A549 (cell line): ENCODE results near the gene ANKRD9. TPM values are rescaled to one million over a fixed set of nuclear protein-coding genes. Genes with fewer than 3 reads are reported as not detected.

Experiments
- ATAC-seq, 2 experiments: fragments of 200-7000 bp in 1 of 2; fragments of >200 bp in 1 of 2; cut with Nextera tagmentation in 1 of 2; cut with Tn5 transposase in 1 of 2; 3 replicates each; pipeline versions ENCODE4 v1.8.0 to v1.9.1; 2018 to 2020; ENCODE audit warnings: mild to moderate bottlenecking in 1 of 2, moderate library complexity in 1 of 2
- CTCF ChIA-PET: fragments of 300-600 bp; sonication (Branson Sonifier 250); formaldehyde crosslinking; extraction: SDS; loops from one replicate; lab custom pipeline; 2021; ENCODE audit warnings: antibody characterized with exemption, inconsistent platforms; lab: Yijun Ruan, JAX
- POLR2A ChIA-PET: fragments of 350-600 bp; formaldehyde crosslinking; extraction: SDS; loops from one replicate; lab custom pipeline; 2021; ENCODE audit warnings: antibody characterized with exemption, inconsistent platforms; lab: Yijun Ruan, JAX
- DNase-seq, 2 experiments: peaks; one replicate each; pipeline versions ENCODE4 v3.0.0 to v3.0.0-alpha.2; 2011 to 2016; ENCODE audit warnings: low read depth in 1 of 2, low spot score in 1 of 2
- FAIRE-seq: peaks from 2 replicates; lab custom pipeline; 2011; peaks lifted over from hg19 to GRCh38; lab: Jason Lieb, UNC
- H3K27ac ChIP-seq, 2 experiments: fragments of >200 bp; sonication (Bioruptor Twin); formaldehyde crosslinking; 3 replicates each; pipeline ENCODE4 v1.5.1; 2016 to 2017
- H3K4me1 ChIP-seq: fragments of >200 bp; sonication (Bioruptor Twin); formaldehyde crosslinking; 3 replicates; pipeline ENCODE4 v1.6.1; 2016
- H3K4me2 ChIP-seq: fragments of >200 bp; sonication (Bioruptor Twin); formaldehyde crosslinking; 3 replicates; pipeline ENCODE4 v1.6.1; 2016
- H3K4me3 ChIP-seq: fragments of >200 bp; sonication (Bioruptor Twin); formaldehyde crosslinking; 3 replicates; pipeline ENCODE4 v1.5.1; 2016
- H3K9me3 ChIP-seq: fragments of >200 bp; sonication (Bioruptor Twin); formaldehyde crosslinking; 3 replicates; pipeline ENCODE4 v1.6.1; 2016
- BCL3 ChIP-seq: fragments of >200 bp; sonication (Bioruptor Twin); formaldehyde crosslinking; IDR thresholded peaks from 3 replicates; pipeline ENCODE4 v1.6.1; 2016
- BHLHE40 ChIP-seq: IDR thresholded peaks from 2 replicates; pipeline ENCODE4 v1.6.1; 2012; ENCODE audit warnings: low read depth, low read length, inconsistent platforms
- CBX8 ChIP-seq: fragments of 200-600 bp; sonication (generic); IDR thresholded peaks from 2 replicates; pipeline ENCODE4 v1.6.1; 2016
- CHD2 ChIP-seq: fragments of 150-350 bp; IDR thresholded peaks from 2 replicates; pipeline ENCODE4 v1.6.1; 2014; ENCODE audit warnings: low read length; ENCODE audit not compliant: partially characterized antibody
- EHF ChIP-seq: fragments of 250-450 bp; sonication (Bioruptor Pico); IDR thresholded peaks from 2 replicates; pipeline ENCODE4 v1.5.0; 2020; ENCODE audit warnings: mild to moderate bottlenecking
- EHMT2 ChIP-seq: fragments of 200-600 bp; sonication (generic); IDR thresholded peaks from 2 replicates; pipeline ENCODE4 v1.6.1; 2016; ENCODE audit warnings: antibody characterized with exemption, low read depth, mild to moderate bottlenecking, moderate library complexity
- ESRRA ChIP-seq: fragments of 150-350 bp; IDR thresholded peaks from 2 replicates; pipeline ENCODE4 v1.6.1; 2014; ENCODE audit warnings: mild to moderate bottlenecking, low read length, borderline replicate concordance
- FOXS1 ChIP-seq: fragments of 250-450 bp; sonication (Bioruptor Pico); IDR thresholded peaks from 2 replicates; pipeline ENCODE4 v1.5.0; 2020; ENCODE audit warnings: mild to moderate bottlenecking, moderate library complexity
- HEYL ChIP-seq: fragments of 250-450 bp; sonication (Bioruptor Pico); IDR thresholded peaks from 2 replicates; pipeline ENCODE4 v1.8.0; 2021; ENCODE audit warnings: mild to moderate bottlenecking, moderate library complexity
- HMGXB4 ChIP-seq: fragments of 250-450 bp; sonication (Bioruptor Pico); IDR thresholded peaks from 2 replicates; pipeline ENCODE4 v1.5.0; 2021; ENCODE audit warnings: mild to moderate bottlenecking, moderate library complexity, borderline replicate concordance
- HOXA7 ChIP-seq: fragments of 250-450 bp; sonication (Bioruptor Pico); IDR thresholded peaks from 2 replicates; pipeline ENCODE4 v1.5.0; 2020; ENCODE audit warnings: mild to moderate bottlenecking, moderate library complexity
- HOXB13 ChIP-seq: fragments of 250-450 bp; sonication (Bioruptor Pico); IDR thresholded peaks from 2 replicates; pipeline ENCODE4 v1.5.0; 2020; ENCODE audit warnings: low read depth, mild to moderate bottlenecking, moderate library complexity
- HOXB5 ChIP-seq: fragments of 250-450 bp; sonication (Bioruptor Pico); IDR thresholded peaks from 2 replicates; pipeline ENCODE4 v1.5.0; 2020; ENCODE audit warnings: mild to moderate bottlenecking, moderate library complexity
- JUNB ChIP-seq: fragments of >200 bp; sonication (Bioruptor Twin); formaldehyde crosslinking; IDR thresholded peaks from 2 replicates; pipeline ENCODE4 v1.6.1; 2016
- MAFK ChIP-seq: fragments of 450-650 bp; IDR thresholded peaks from 2 replicates; pipeline ENCODE4 v1.6.1; 2014; ENCODE audit not compliant: partially characterized antibody
- MAX ChIP-seq: IDR thresholded peaks from 2 replicates; pipeline ENCODE4 v1.6.1; 2012
- MAZ ChIP-seq: fragments of 150-350 bp; IDR thresholded peaks from 2 replicates; pipeline ENCODE4 v1.6.1; 2014; ENCODE audit warnings: antibody characterized with exemption, low read depth, low read length, borderline replicate concordance
- MYC ChIP-seq: IDR thresholded peaks from 2 replicates; pipeline ENCODE4 v1.6.1; 2012; ENCODE audit warnings: mild to moderate bottlenecking, inconsistent platforms, low read length, improper control_type of control experiment, borderline replicate concordance
- NPAS2 ChIP-seq: fragments of 250-450 bp; sonication (Bioruptor Pico); IDR thresholded peaks from 2 replicates; pipeline ENCODE4 v1.8.0; 2022; ENCODE audit warnings: mild to moderate bottlenecking, moderate library complexity, borderline replicate concordance
- NR3C1 ChIP-seq: fragments of >200 bp; sonication (Bioruptor Twin); formaldehyde crosslinking; IDR thresholded peaks from 3 replicates; pipeline ENCODE4 v1.6.1; 2017
- PBX3 ChIP-seq: IDR thresholded peaks from 2 replicates; pipeline ENCODE4 v1.6.1; 2012
- POLR2A ChIP-seq: IDR thresholded peaks from 2 replicates; pipeline ENCODE4 v1.6.1; 2012; ENCODE audit warnings: mild to moderate bottlenecking, low read length
- POLR2AphosphoS2 ChIP-seq: conservative IDR thresholded peaks from 2 replicates; pipeline ENCODE4 v1.6.1; 2012; ENCODE audit warnings: low read length, improper control_type of control experiment, inconsistent platforms
- RAD21 ChIP-seq, 2 experiments: fragments of >200 bp in 1 of 2; sonication (Bioruptor Twin) in 1 of 2; formaldehyde crosslinking in 1 of 2; IDR thresholded peaks in 1 of 2; conservative IDR thresholded peaks in 1 of 2; 2 replicates in 1 of 2; 3 replicates in 1 of 2; pipeline ENCODE4 v1.6.1; 2012 to 2018; ENCODE audit warnings: inconsistent platforms in 1 of 2
- RNF2 ChIP-seq: fragments of 200-600 bp; sonication (generic); IDR thresholded peaks from 2 replicates; pipeline ENCODE4 v1.6.1; 2016; ENCODE audit warnings: low read depth, mild to moderate bottlenecking, antibody characterized with exemption, moderate library complexity, borderline replicate concordance
- SMC3 ChIP-seq: fragments of >200 bp; sonication (Bioruptor Twin); formaldehyde crosslinking; IDR thresholded peaks from 3 replicates; pipeline ENCODE4 v1.6.1; 2018; ENCODE audit warnings: inconsistent platforms
- TFCP2L1 ChIP-seq: fragments of 250-450 bp; sonication (Bioruptor Pico); IDR thresholded peaks from 2 replicates; pipeline ENCODE4 v1.5.0; 2021; ENCODE audit warnings: mild to moderate bottlenecking
- TP53 ChIP-seq: fragments of 250-450 bp; sonication (Bioruptor Pico); IDR thresholded peaks from 2 replicates; pipeline ENCODE4 v1.5.0; 2021; ENCODE audit warnings: mild to moderate bottlenecking, moderate library complexity
- USF2 ChIP-seq: fragments of 450-650 bp; IDR thresholded peaks from 2 replicates; pipeline ENCODE4 v1.6.1; 2014; ENCODE audit warnings: antibody characterized with exemption
- WGBS: methylation state at CpG from one replicate; pipeline ENCODE4 v1.1.6; 2017; ENCODE audit errors: missing lambda C conversion rate; 5-methylcytosine and 5-hydroxymethylcytosine counted together
- polyA plus RNA-seq, 4 experiments: library from polyadenylated mRNA; depleted of rRNA in 3 of 4; stranded (reverse); fragments of >200 nt; fragmentation: RNase III in 1 of 4; extraction: RNeasy Plus Mini Kit Qiagen cat#74134 plus additional on column Dnase treatment in 1 of 4; gene quantifications; 2 replicates in 3 of 4; 3 replicates in 1 of 4; pipeline ENCODE4 v1.2.3, GENCODE V29; 2011 to 2017
- TF ChIP-seq, protein P1 (sequence below): IDR thresholded peaks from 2 replicates; pipeline ENCODE4 v1.6.1; 2012; ENCODE audit warnings: low read depth, borderline replicate concordance

The ANKRD9 gene
- polyA plus RNA-seq, 2 of the 4 experiments (the other 2 are of a cell fraction) = 6.3 to 11.8 TPM

- peaks cover 23% of the 10 kb centered on the region for H3K4me1 ChIP-seq
- peak in 1 of 2 experiments; percentile 49 for DNase-seq
- ATAC-seq = peak in 1 of 2 experiments; percentile 60; a peak in 3 of 6 replicates
- peak overlapping the region in 1 of 2 experiments; percentile 89; a peak in 3 of 6 replicates for H3K27ac ChIP-seq
- CTCF ChIA-PET = interaction anchor here (1.4 to 1.8 kb wide), 3 partner anchors 13 to 84 kb away, joined by 3 to 10 read pairs (median 7); no protein-coding TSS in a partner anchor
- no peak for FAIRE-seq
- no peak overlapping the region; the same call in 2 of the 3 replicates for H3K4me3 ChIP-seq
- no peaks in the 10 kb centered on the region for H3K9me3 ChIP-seq
- TF ChIP-seq RAD21 (conservative IDR thresholded peaks at IDR 0.05 in 1 of 2, IDR thresholded peaks at IDR 0.05 in 1 of 2) (no peak), HEYL (no peak), BCL3 (no peak), ESRRA (no peak), SMC3 (no peak), NR3C1 (no peak), HMGXB4 (CRISPR knock-in tag) (no peak), MAFK (no peak), JUNB (no peak), MYC (no peak), MAZ (no peak), HOXB13 (CRISPR knock-in tag) (no peak), BHLHE40 (no peak), FOXS1 (no peak), HOXA7 (CRISPR knock-in tag) (no peak), NPAS2 (CRISPR knock-in tag) (no peak), TP53 (no peak), HOXB5 (no peak), TFCP2L1 (CRISPR knock-in tag) (no peak)
- peak overlapping the region; percentile 92 for H3K4me2 ChIP-seq
- POLR2A ChIA-PET = no interaction called here
- 80% methylated on average over 11 of the region's 19 CpGs for WGBS
Observed at GRCh38 chr14:102510616-102511520, 1.3 kb upstream of the ANKRD9 start.

DNA sequence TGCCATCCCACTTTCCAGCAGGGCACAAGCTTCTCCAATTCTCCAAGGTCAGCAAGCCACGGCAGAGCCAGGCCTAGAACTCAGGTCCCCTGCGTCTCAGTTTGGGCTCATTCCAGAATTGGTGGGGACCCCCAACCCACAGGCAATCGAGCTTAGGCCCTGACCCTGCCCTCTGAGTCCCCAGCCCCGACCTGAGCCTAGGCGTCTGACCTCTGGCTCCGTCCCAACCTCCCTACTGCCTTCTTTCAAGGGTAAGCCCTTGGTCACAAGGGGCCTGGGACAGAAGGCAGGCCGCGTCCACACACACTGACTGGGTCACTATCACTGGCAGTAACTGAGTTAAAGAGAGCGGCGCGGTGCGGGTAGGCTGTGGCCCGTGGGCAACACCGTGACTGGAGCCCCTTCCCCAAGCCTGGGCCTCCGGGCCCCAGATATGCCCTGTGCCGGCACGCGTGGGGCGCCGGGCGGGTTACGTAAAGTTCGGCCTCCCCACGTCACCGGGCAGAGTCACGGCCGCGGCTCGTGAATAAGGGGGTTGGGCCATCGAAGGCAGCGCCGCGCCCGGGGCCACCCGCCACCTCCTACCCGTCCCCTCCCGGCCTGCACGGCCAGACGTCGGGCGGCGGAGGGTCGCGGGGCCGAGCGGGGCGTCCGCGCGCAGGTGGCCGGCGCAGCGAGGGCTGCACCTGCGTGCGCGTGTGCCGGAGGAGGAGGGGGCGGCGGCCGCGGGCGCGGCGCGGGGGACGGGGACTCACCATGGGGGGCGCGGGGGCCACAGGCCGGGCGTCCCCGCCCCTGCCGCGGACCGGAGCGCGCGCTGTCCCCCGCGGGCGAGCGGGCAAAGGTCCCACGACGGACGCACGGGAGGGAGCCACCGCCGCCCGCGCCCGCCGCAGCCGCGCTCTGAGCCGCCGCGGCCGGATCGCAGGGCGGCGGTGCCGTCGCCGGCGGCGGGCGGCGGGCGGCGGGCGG lies 516 bp downstream of the ANKRD9 start:
- H3K27ac ChIP-seq = peak overlapping the region; percentile 84 to 94
- CTCF ChIA-PET = interaction anchor here (0.9 to 3.7 kb wide), 7 partner anchors 9 to 128 kb away, joined by 3 to 25 read pairs (median 7); no protein-coding TSS in a partner anchor
- H3K4me3 ChIP-seq = peak overlapping the region; percentile 89
- H3K4me2 ChIP-seq = peak overlapping the region; percentile 90
- POLR2A ChIA-PET = interaction anchor here (1.0 kb wide), 1 partner anchor 16 kb away, joined by 6 read pairs; no protein-coding TSS in a partner anchor
- ATAC-seq = peak; percentile 12 to 30
- H3K9me3 ChIP-seq = no peaks in the 10 kb centered on the region
- WGBS = 8% methylated on average over 10 of the region's 110 CpGs
- FAIRE-seq = no peak
- peaks cover 23% of the 10 kb centered on the region for H3K4me1 ChIP-seq
- peak in 1 of 2 experiments; percentile 40 for DNase-seq
- TF ChIP-seq POLR2AphosphoS2 = no peak
- no peak; the same call in 1 of the 2 replicates for TF ChIP-seq MAX
- TF ChIP-seq POLR2A = no peak
- TF ChIP-seq SMC3 = no peak
- no peak for TF ChIP-seq EHMT2
- TF ChIP-seq, protein P1, sequence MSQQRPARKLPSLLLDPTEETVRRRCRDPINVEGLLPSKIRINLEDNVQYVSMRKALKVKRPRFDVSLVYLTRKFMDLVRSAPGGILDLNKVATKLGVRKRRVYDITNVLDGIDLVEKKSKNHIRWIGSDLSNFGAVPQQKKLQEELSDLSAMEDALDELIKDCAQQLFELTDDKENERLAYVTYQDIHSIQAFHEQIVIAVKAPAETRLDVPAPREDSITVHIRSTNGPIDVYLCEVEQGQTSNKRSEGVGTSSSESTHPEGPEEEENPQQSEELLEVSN = no peak
- no peak for TF ChIP-seq CHD2
- no peak for TF ChIP-seq RNF2
- no peak for TF ChIP-seq NR3C1
- no peak for TF ChIP-seq USF2
- no peak for TF ChIP-seq PBX3
- no peak for TF ChIP-seq BHLHE40
- no peak for TF ChIP-seq EHF
- TF ChIP-seq CBX8 = no peak
